Sciatic nerve (tissue), 2 donors: Measurements from ENCODE around the gene LGALS1. TPM values are rescaled to one million over a fixed set of nuclear protein-coding genes. Genes with fewer than 3 reads are reported as not detected.

ENCODE experiments used
- ATAC-seq: fragments of 200-7000 bp; cut with Tn5 transposase; one replicate; pipeline ENCODE4 v1.9.1; 2020; ENCODE audit warnings: mild to moderate bottlenecking, moderate library complexity
- DNase-seq: peaks from one replicate; pipeline ENCODE4 v3.0.0-alpha.2; 2020; ENCODE audit warnings: low spot score
- intact Hi-C: fragments of 100-400 bp; cut with DNase I; formaldehyde crosslinking; loops from one replicate; pipeline ENCODE4 v1.14.2; 2022
- total RNA-seq: library from RNA; stranded (reverse); fragmentation: NEBNext Ultra II Directional; extraction: Animal tissue kit (Norgen Biotek cat#: 25700); gene quantifications from one replicate; pipeline ENCODE4 v1.2.1, GENCODE V29; 2021
- donor health status: DM: no; HTN: no; CAD: no.
- donor health status: DM: no; HTN: no; CAD: no.

Gene LGALS1
- total RNA-seq, result 1,269 TPM

DNA sequence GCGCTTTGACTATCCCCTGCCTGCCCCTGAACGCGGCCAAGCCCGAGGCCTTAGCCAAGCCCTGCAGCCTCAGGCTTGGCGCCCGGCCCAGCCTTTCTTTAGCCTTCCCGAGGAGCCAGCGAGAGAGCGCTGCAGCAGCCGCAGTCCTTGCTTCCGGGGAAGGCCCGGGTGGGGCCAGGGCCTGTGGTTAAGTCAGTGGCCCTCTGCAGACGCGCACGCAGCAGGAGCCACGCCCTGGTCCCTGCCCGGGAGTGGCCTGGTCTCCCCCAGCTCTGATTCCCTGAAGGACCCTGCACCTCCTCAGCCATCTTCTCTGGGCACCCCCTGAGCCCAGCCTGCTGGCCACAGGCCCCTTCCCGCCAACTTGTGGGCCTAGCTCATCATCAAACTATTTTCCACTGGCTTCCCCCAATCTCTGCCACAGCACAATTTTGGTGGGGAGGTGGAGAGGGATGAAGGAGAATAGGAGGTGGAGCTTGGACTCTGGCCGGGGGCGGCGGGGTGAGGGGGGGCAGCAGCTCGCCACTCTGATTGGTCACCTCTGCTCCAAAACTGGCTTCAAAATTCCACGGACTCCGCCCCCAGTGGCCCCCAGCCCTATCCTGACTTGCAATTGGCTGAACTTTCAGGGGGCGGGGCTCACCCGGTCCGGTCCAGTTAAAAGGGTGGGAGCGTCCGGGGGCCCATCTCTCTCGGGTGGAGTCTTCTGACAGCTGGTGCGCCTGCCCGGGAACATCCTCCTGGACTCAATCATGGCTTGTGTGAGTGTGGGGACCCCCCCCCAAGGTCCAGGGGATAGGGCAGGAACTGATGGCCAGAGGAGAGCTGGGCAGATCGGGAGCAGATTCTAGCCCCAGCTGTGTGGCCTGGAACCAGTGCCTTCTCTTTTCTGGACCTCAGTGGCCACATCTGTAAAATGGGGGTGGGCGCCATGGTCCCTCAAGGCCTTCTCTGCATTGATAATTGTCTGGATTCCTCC is at the start of gene LGALS1:
LGALS1 (plus strand) TSS at position 686 of the 979 bp plus-strand sequence; CDS start at position 753, 67 bp downstream.
- peak; percentile 94 for ATAC-seq
- intact Hi-C loops, result no loop called here
- peak; percentile 99 for DNase-seq

DNA sequence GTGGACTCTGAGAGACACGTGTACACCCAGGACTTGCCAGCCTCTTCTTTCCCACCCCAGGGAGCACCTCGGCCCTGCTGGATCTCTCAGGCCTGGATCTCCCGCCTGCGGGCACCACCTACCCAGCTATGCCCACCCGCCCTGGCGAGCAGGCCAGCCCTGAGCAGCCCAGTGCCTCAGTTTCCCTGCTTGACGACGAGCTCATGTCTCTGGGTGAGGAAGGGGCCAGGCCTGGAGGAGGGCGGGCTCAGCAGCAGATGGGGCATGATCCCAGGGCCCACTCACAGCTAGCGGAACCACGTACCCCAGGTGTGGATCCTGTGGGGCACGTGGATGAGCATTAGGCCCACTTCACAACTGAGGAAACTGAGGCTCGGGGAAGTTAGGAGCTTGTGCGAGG is 49.7 kb upstream of the LGALS1 start:
- ATAC-seq (no peak), DNase-seq (no peak)
- intact Hi-C loops, result no loop called here

GRCh38 chr22:37626144-37626543 is 49.3 kb upstream of the LGALS1 start:
- intact Hi-C loops, result no loop called here
- ATAC-seq, result peak; percentile 75
- DNase-seq, result no peak

- ATAC-seq (no peak), DNase-seq (no peak)
- intact Hi-C loops, result no loop called here
Observed at GRCh38 chr22:37626556-37627075, 48.8 kb upstream of the LGALS1 start.

DNA sequence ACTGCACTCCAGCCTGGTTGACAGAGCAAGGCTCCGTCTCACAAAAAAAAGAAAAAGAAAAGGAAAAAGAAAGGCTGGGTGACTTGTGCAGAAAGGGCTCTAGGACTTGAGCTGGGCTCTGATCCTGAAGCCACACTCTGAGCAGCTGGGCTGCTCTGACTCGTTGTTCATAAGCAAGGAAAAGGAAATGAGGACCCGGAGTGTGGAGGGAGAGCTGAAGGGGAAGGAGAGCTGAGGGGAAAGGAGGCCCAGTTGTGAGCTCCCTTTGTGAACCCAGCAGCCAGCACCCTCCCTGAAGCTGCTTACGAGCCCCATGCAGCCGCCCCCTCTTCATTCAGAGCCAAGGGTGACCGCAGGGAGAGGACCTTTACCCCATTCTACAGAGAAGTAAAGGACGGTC is 48.3 kb upstream of the LGALS1 start:
- DNase-seq, result no peak
- ATAC-seq, result peak; percentile 2
- intact Hi-C loops, result no loop called here

- intact Hi-C loops, result no loop called here
- ATAC-seq (no peak), DNase-seq (no peak)
Observed at GRCh38 chr22:37627545-37627944, 47.9 kb upstream of the LGALS1 start.

DNA sequence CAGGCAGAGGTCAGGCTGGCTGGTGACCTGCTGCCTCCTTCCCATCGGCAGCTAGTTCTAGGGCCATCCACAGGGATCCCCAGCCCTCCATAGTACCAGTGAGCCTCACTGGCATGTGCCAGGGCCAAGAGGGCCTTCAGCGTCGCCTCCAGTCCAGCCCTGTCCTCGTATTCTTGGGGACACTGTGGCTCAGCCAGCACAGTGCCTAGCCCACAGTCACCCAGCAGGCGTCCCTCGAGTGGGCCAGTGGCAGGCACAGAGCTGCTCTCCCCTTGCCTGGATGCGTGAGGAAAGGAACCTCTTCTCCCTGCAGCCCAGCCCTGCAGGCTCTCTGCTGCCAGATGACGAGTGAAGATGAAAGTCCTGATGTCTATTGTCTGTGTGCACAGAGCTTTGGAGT is 46.6 kb upstream of the LGALS1 start:
- intact Hi-C loops, result no loop called here
- DNase-seq, result no peak
- ATAC-seq, result no peak

DNA sequence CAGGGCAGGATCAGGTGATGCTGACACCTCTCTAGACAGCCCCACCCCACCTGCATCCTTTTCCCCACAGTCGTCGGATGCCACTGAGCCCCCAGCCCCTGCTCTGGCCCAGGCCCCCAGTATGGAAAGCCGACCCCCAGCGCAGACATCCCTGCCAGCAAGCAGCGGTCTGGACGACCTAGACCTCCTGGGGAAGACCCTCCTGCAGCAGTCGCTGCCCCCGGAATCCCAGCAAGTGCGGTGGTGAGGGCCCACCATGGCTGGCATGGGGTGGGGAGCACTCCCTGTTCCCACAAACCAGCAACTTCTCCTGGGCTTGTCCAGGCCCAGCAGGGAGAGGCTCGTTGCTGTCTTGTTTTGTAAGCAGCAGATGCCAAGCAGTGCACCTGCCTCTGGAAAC is 45.5 kb upstream of the LGALS1 start:
- intact Hi-C loops, result no loop called here
- no peak for DNase-seq

DNA sequence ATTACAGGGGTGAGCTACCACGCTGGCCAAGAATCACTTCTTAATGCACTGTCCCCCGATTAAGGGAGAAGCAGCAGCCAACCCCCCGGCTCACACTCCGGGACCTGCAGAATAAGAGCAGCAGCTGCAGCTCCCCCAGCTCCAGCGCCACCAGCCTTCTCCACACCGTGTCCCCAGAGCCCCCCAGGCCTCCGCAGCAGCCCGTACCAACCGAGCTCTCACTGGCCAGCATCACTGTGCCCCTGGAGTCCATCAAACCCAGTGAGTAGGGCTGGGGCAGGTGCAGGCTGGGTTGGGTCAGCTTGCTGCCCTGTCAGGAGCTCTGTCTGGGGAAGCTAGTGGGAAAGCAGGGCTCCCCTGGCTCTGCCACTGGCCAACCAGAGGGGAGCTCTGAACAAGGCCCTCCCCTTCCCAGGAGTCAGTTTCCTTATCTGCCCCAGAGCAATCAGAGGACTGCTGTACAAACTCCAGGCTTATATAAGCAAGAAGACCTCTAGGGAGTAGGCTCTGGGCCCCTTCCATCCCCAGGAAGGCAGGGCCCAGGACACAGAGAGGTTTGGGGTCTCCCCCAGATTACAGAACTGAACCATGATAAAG is 44.5 kb upstream of the LGALS1 start:
- DNase-seq, result no peak
- intact Hi-C loops, result no loop called here
- ATAC-seq, result no peak

More for the DNA sequence above, 45.5 kb upstream of the LGALS1 start:
- no peak for ATAC-seq

DNA sequence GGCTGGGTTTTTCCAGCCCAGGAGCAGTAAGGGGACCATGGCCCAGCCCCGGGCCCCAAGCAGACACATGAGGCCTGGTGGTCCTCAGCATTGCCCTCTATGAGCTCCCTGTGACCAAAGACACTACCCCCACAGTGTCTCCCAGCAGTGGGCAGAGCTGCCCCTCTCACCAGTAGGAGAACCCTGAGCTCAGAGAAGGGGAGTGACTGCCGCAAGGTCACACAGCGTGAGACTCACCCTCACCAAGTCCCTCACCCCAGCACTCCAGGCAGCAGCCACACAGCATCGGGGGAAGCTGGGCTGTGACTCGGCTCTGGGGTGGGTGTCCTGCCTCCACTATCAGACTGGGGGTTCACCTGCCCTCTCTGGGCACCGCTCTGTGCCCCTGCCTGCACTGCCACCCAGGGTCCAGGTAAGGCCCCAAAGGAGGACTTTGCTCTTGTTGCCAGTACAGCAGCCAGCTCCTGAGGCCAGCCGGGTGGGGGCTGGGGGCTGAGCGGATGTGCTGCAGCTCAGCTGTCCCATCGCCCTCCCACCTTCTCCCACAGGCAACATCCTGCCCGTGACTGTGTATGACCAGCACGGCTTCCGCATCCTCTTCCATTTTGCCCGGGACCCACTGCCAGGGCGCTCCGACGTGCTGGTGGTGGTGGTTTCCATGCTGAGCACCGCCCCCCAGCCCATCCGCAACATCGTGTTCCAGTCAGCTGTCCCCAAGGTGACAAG is 43.8 kb upstream of the LGALS1 start:
- no peak for ATAC-seq
- intact Hi-C loops, result no loop called here
- no peak for DNase-seq

DNA sequence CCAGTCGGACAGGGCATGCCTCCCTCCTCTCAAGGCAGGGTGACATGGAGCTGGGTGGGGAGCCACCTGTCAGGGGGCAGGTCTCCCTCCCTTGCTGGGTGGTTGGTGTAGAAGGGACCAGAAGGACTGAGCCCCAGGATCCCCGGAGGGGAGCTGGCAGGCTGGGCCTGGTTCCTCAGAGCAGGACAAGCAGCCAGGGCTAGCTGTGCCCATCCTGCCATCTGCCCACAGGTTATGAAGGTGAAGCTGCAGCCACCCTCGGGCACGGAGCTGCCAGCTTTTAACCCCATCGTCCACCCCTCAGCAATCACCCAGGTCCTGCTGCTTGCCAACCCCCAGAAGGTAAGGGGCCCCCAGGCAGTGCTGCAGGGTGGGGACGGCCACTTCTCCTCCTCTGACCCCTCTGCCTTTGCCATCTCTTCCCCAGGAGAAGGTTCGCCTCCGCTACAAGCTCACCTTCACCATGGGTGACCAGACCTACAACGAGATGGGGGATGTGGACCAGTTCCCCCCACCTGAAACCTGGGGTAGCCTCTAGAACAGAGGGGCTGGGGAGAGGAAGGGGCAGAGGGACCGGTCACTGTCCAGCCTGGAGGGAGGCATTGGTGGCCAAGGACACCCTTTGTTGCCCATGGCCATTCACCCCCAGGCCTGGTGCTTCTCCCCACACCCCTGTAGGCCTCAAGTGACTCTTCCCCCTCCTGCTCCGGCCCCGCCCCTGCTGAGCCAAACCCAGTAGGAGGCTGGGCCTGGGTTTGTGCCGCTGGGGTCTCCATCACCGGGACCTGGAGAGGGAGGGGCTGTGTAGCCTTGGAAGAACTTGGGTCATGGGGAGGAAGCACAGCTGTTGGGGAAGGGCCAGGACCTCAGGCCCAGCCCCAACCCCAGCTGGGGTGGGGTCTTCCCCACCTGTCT is 43.0 kb upstream of the LGALS1 start:
- no peak for ATAC-seq
- intact Hi-C loops, result no loop called here
- no peak for DNase-seq

- peak; percentile 0 for ATAC-seq
Observed at GRCh38 chr22:37633089-37633624, 42.3 kb upstream of the LGALS1 start.

DNA sequence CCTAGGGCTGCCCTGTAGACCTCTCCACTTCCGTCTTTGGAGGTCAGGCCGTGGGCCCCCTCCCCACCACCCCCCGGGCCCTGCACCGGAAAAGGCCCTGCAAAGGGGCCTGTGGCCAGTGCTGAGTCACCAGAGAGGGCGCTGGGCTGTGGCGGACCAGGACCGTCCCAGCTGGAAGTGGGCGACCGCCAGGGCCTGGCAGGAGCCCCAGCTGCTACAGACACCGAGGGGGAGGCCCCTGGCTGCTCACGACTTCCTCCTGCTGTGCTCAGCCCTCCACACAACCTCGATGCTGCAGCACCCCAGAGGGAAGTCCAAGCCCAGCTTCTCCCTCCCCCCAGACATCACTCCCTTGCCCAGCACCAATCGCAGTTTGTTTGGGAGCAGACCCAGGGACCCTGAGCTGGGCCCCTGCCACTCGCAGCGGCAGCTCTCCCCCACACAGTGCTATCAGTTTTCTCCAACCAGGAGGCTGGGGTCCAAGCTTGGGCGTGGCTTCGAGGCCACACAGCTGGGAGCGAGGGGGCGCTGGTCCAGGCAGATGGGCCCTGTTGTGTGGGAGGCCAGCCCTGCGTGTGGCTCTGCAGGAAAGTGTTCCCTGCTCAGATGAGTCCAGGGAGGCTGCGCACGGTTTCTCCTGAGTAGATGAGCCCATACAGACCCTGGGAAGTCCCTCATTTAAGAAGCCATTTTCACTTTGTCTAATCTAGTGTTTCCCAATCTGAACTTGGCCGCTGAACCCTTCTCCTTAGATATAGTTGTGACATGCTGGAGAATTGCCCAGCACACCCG is 41.6 kb upstream of the LGALS1 start:
- ATAC-seq (peak; percentile 89), DNase-seq (peak; percentile 90)
- intact Hi-C loops, result no loop called here

More at GRCh38 chr22:37633089-37633624, 42.3 kb upstream of the LGALS1 start:
- intact Hi-C loops, result no loop called here
- no peak for DNase-seq

DNA sequence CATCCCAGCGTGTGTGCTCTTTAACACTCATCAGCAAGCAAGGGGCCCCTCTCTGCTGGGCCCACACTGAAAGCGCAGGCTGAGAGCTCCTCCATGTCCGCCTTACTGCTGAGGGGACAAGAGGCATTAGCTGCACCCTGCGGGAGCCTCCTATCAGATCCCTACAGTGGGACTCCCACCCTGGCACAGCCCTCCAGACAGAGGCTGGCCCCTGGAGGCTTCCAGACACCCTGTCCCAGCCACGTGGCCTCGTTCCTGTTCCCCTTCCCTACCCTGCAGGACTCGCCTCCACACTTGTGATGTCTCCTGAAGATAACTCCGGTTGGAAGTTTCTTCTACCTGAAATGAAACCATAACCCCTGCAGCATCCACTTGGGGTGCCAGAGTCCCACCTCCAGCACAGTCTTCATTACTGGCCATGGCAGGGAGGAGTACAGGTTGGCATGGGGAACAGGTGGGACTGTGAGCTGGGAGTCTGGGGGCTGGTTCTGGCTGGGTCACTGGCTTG is 41.0 kb upstream of the LGALS1 start:
- ATAC-seq (peak; percentile 19), DNase-seq (no peak)
- intact Hi-C loops, result no loop called here

DNA sequence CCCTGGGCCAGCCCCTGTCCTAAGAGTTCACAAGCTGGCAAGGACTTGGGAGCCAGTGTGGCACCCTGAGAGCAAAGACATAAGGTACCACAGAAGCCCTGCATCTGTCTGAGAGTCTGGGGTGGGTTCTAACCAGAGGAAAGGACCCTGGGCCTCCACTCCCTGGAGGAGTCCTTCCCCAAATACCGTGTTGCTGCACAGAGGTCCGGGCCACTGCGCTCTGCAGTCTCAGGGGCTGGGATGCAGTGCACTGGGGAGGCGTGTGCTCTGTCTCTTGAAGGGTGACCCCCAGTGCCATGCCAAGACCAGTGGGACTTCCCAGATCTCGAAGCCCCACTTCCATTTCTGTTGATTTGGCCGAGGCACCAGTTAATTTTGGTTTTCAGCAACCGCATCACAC is 40.3 kb upstream of the LGALS1 start:
- ATAC-seq (no peak), DNase-seq (no peak)
- intact Hi-C loops, result no loop called here

GRCh38 chr22:37636186-37636948 is 39.1 kb upstream of the LGALS1 start:
- intact Hi-C loops, result no loop called here

DNA sequence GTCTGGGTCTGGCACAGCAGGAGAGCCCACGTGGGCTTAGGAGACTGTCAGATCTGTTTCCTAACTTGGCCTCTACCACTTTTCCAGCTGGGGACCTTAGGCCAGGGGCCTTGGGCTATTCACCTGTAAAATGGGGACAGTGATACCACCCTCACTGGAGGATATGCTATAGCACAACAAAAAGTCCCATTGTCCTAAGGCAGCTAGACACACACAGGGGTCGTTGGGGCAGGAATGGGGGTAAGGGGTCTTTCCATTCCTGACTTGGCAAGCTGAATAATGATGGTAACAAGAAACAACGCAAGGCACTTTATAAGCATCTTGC is 38.5 kb upstream of the LGALS1 start:
- intact Hi-C loops, result no loop called here
- ATAC-seq (no peak), DNase-seq (no peak)

More at GRCh38 chr22:37636186-37636948, 39.1 kb upstream of the LGALS1 start:
- no peak for ATAC-seq
- DNase-seq, result no peak
